ENCODE measurements around the gene BLID. TPM values are rescaled to one million over a fixed set of nuclear protein-coding genes. Genes with fewer than 3 reads are reported as not detected.

The BLID gene
- total RNA-seq, 1 experiment from 2014 or later: 0.42 TPM

DNA sequence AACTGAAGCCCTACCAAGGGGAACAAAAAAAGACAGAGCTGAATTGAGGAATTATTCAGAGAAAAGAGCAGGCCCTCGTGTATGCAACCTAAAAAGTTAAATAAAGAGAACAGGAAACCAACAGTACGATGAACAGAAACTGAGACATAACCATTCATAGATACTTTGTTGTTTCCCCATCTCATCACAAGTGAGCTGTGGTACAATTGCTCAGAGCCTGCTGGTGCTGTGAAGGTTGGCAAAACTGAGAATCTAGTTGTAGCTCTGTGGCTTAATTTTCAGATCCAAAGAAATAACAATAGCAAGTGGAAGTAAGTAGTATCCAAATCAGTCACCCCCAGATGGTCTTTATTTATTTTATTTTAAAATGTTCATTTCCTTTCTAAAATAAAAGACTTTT, 37.7 kb upstream of the BLID start:
- peaks cover 43% of the 10 kb centered on the region for H3K4me1 ChIP-seq (replicated peaks)

GRCh38 chr11:122150216-122151124, 34.5 kb upstream of the BLID start:
- DNase-seq (ENCODE audit: low read depth in 1 of 2, low spot score in 2 of 2): peak in 1 of 2 experiments; percentile 33
- no peaks in the 10 kb centered on the region for H3K36me3 ChIP-seq
- H3K4me1 ChIP-seq (replicated peaks): peaks cover 44% of the 10 kb centered on the region
- H3K4me3 ChIP-seq: no peak overlapping the region
- no peak overlapping the region for H3K27ac ChIP-seq
- H3K27me3 ChIP-seq (replicated peaks): no peaks in the 10 kb centered on the region
- H3K9me3 ChIP-seq (replicated peaks): no peaks in the 10 kb centered on the region

More for the DNA sequence above, 37.7 kb upstream of the BLID start:
- no peaks in the 10 kb centered on the region for H3K27me3 ChIP-seq (replicated peaks)
- DNase-seq (ENCODE audit: low read depth in 1 of 2, low spot score in 2 of 2): no peak
- no peaks in the 10 kb centered on the region for H3K9me3 ChIP-seq (replicated peaks)
- no peak overlapping the region for H3K4me3 ChIP-seq
- H3K36me3 ChIP-seq: no peaks in the 10 kb centered on the region
- H3K27ac ChIP-seq: no peak overlapping the region

- H3K27me3 ChIP-seq (replicated peaks): no peaks in the 10 kb centered on the region
- no peak overlapping the region for H3K4me3 ChIP-seq
- H3K9me3 ChIP-seq (replicated peaks): no peaks in the 10 kb centered on the region
- no peak for DNase-seq (ENCODE audit: low read depth in 1 of 2, low spot score in 2 of 2)
- H3K27ac ChIP-seq: no peak overlapping the region
- H3K36me3 ChIP-seq: no peaks in the 10 kb centered on the region
- H3K4me1 ChIP-seq (replicated peaks): peaks cover 45% of the 10 kb centered on the region
Measured at GRCh38 chr11:122149202-122149601, 33.2 kb upstream of the BLID start.

GRCh38 chr11:122146475-122146874, 30.5 kb upstream of the BLID start:
- no peaks in the 10 kb centered on the region for H3K27me3 ChIP-seq (replicated peaks)
- no peaks in the 10 kb centered on the region for H3K36me3 ChIP-seq
- H3K4me3 ChIP-seq: no peak overlapping the region
- peak in 1 of 2 experiments; percentile 23 for DNase-seq (ENCODE audit: low read depth in 1 of 2, low spot score in 2 of 2)
- no peak overlapping the region for H3K27ac ChIP-seq
- H3K4me1 ChIP-seq (replicated peaks): peaks cover 33% of the 10 kb centered on the region
- no peaks in the 10 kb centered on the region for H3K9me3 ChIP-seq (replicated peaks)

- H3K27me3 ChIP-seq (replicated peaks): no peaks in the 10 kb centered on the region
- peaks cover 33% of the 10 kb centered on the region for H3K4me1 ChIP-seq (replicated peaks)
- H3K9me3 ChIP-seq (replicated peaks): no peaks in the 10 kb centered on the region
- peak overlapping the region; percentile 29; the same call in 1 of the 2 replicates for H3K27ac ChIP-seq
- peak in 1 of 2 experiments; percentile 25 for DNase-seq (ENCODE audit: low read depth in 1 of 2, low spot score in 2 of 2)
- H3K4me3 ChIP-seq: no peak overlapping the region
- H3K36me3 ChIP-seq: no peaks in the 10 kb centered on the region
Measured at GRCh38 chr11:122145715-122146274, 29.8 kb upstream of the BLID start.

DNA sequence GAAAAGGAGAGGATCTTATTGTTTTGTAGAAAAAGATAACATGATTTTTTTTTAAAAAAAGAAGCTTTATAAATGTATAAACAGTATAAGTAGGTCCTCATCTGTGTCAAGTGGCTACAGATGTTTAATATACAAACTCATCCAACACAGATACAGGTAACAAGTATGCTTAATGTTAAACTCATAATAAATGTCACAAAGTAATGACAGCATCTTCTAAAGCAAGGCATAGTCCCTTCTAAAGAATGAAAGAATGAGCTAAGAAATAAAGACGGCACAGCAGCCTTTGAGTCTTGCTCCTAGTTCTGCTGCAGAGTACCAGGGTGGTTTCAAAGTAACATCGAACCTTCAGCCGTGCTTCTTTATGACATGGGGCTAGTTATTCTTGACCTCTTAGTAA, 28.7 kb upstream of the BLID start:
- Histone ChIP-seq H3K4me3 (no peak overlapping the region), H3K4me1 (replicated peaks) (peaks cover 38% of the 10 kb centered on the region), H3K9me3 (replicated peaks) (no peaks in the 10 kb centered on the region), H3K36me3 (no peaks in the 10 kb centered on the region), H3K27me3 (replicated peaks) (no peaks in the 10 kb centered on the region), H3K27ac (no peak overlapping the region)
- DNase-seq (ENCODE audit: low read depth in 1 of 2, low spot score in 2 of 2): no peak

- Histone ChIP-seq H3K4me1 (replicated peaks) (peaks cover 64% of the 10 kb centered on the region), H3K27me3 (replicated peaks) (no peaks in the 10 kb centered on the region), H3K27ac (no peak overlapping the region), H3K9me3 (replicated peaks) (no peaks in the 10 kb centered on the region), H3K4me3 (no peak overlapping the region), H3K36me3 (no peaks in the 10 kb centered on the region)
- no peak for DNase-seq (ENCODE audit: low read depth in 1 of 2, low spot score in 2 of 2)
Measured at GRCh38 chr11:122141725-122142124, 25.7 kb upstream of the BLID start.

DNA sequence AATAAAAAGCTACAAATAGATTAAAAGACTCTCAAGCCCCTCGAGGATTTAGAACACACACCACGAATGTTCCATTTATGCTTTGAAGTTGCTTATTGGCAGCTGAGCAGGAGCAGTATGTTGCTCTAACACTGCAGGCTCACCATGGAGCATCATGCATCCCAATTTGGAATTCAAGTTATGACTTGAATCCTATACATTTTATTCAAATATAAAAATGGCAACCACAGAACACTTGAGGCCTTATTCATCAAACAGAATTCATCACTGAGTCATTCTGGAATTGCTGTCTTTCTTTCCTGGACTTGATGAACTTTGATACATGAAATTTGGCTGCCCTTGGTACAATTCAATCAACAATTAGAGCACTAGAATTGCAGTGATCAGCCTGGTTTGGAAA, 24.5 kb upstream of the BLID start:
- DNase-seq (ENCODE audit: low read depth in 1 of 2, low spot score in 2 of 2): peak in 1 of 2 experiments; percentile 37
- Histone ChIP-seq H3K36me3 (no peaks in the 10 kb centered on the region), H3K4me1 (replicated peaks) (peaks cover 57% of the 10 kb centered on the region)

DNA sequence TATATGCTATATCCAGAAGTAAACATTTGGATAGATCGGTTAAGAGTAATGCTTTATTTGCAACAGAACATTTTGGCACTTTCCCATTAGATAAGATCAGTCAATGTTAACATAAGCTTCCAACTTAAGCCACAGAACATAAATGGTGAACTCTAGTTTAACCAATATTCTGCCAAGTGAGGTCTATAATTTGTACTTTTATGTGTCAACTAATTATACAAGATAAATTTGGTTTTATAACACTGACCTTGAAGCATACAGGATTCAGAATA, 23.5 kb upstream of the BLID start:
- Histone ChIP-seq H3K4me1 (replicated peaks) (peaks cover 53% of the 10 kb centered on the region), H3K36me3 (no peaks in the 10 kb centered on the region)
- DNase-seq (ENCODE audit: low read depth in 1 of 2, low spot score in 2 of 2): no peak

More for the DNA sequence above, 24.5 kb upstream of the BLID start:
- Histone ChIP-seq H3K9me3 (replicated peaks) (no peaks in the 10 kb centered on the region), H3K4me3 (no peak overlapping the region), H3K27me3 (replicated peaks) (no peaks in the 10 kb centered on the region), H3K27ac (peak overlapping the region; percentile 46)

DNA sequence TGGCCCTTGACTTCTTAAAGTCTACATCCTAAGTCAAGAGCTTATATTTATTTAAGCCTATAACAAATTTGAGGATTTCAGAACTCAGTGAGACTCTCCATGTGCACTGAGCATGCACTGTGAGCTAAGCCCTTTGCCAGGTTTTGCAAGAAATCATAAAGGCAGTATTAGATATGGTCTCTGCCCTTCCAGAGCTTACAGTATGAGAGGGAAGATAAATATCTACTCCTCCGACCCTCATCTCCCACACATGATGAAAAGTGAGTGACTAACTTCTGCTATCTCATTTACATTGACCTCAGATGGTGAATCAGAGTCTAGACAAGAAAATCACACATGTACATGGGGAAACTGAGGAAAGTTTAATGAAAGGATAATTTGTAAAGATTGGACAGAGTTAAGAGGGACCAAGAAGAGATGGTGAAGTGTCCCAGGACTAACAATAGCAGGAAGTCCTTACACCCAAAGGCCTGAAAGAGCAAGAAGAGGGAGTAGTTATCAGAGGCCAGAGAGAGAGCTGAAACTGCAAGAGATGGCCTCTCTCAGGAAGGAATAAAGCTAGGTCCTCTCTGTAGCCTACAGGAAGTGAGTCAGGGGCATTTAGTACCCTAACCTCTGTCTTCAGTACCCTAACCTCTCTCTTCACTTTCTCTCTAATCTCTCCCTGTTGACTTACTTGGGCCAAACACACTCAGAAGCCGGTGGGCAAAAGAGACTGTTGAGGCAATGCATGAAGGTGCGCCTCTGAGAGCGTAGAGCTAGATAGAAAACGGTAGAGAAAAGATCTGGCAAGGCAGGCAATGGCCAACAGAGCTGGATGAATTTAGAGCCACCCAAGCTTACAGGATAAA, 23.0 kb upstream of the BLID start:
- no peaks in the 10 kb centered on the region for H3K27me3 ChIP-seq (replicated peaks)
- DNase-seq (ENCODE audit: low read depth in 1 of 2, low spot score in 2 of 2): peak in 1 of 2 experiments; percentile 28
- peak overlapping the region; percentile 49 for H3K27ac ChIP-seq
- no peak overlapping the region for H3K4me3 ChIP-seq
- H3K4me1 ChIP-seq (replicated peaks): peaks cover 53% of the 10 kb centered on the region
- no peaks in the 10 kb centered on the region for H3K9me3 ChIP-seq (replicated peaks)
- H3K36me3 ChIP-seq: no peaks in the 10 kb centered on the region

More for the DNA sequence above, 23.5 kb upstream of the BLID start:
- Histone ChIP-seq H3K27me3 (replicated peaks) (no peaks in the 10 kb centered on the region), H3K9me3 (replicated peaks) (no peaks in the 10 kb centered on the region), H3K27ac (peak overlapping the region; percentile 49), H3K4me3 (no peak overlapping the region)

- Histone ChIP-seq H3K4me3 (no peak overlapping the region), H3K27ac (peak overlapping the region; percentile 69), H3K36me3 (no peaks in the 10 kb centered on the region), H3K27me3 (replicated peaks) (no peaks in the 10 kb centered on the region), H3K9me3 (replicated peaks) (no peaks in the 10 kb centered on the region), H3K4me1 (replicated peaks) (peaks cover 53% of the 10 kb centered on the region)
- DNase-seq (ENCODE audit: low read depth in 1 of 2, low spot score in 2 of 2): peak in 1 of 2 experiments; percentile 72
Measured at GRCh38 chr11:122137078-122137793, 21.2 kb upstream of the BLID start.

DNA sequence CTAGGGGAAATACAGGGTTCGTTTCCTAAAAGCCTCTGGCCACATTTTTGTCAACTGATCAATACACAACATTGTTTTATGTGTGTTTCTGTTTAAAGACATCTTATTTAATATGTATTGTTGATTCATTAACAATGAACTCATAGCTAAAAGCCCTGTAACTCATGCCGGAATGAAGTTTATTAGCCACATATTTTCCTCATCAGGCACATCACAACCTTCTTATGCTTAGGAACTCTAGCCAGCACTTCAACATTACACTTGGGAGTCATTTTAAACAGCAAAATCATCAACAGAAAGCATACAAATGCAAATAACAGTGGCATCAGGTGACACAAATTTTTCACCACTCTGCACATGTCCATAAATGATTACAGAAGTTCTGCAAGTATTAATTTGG, 15.1 kb upstream of the BLID start:
- H3K4me1 ChIP-seq (replicated peaks): no peaks in the 10 kb centered on the region; the same call in 1 of the 2 replicates
- no peak overlapping the region for H3K4me3 ChIP-seq
- H3K9me3 ChIP-seq (replicated peaks): no peaks in the 10 kb centered on the region
- no peak for DNase-seq (ENCODE audit: low read depth in 1 of 2, low spot score in 2 of 2)
- H3K27me3 ChIP-seq (replicated peaks): no peaks in the 10 kb centered on the region
- no peak overlapping the region for H3K27ac ChIP-seq
- no peaks in the 10 kb centered on the region for H3K36me3 ChIP-seq

DNA sequence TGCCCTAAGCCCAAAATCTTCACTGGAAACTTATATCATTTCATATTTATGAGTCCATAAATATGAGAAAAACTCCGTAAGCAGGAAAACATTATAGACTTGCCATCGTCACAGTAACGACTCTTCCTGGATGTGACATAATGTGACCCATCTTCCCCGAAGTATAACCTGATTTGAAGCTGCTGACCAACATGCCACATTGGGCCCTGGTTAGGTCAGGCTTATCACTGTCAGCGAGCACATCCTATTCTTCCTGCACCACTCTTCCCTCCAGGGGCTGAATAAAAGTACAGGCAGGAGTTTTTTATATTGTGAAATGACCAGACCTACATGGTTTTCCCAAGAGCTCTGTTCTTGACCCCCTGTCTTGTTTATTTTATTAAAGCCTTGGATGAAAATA, 12.1 kb upstream of the BLID start:
- H3K36me3 ChIP-seq: no peaks in the 10 kb centered on the region

More for the DNA sequence above, 12.1 kb upstream of the BLID start:
- H3K4me1 ChIP-seq (replicated peaks): no peaks in the 10 kb centered on the region
- H3K4me3 ChIP-seq: no peak overlapping the region
- no peaks in the 10 kb centered on the region for H3K9me3 ChIP-seq (replicated peaks)
- DNase-seq (ENCODE audit: low read depth in 1 of 2, low spot score in 2 of 2): no peak
- H3K27me3 ChIP-seq (replicated peaks): no peaks in the 10 kb centered on the region
- no peak overlapping the region for H3K27ac ChIP-seq
